ENCODE results near the gene ANKRD28. TPM values are rescaled to one million over a fixed set of nuclear protein-coding genes. Genes with fewer than 3 reads are reported as not detected.

The ANKRD28 gene
- total RNA-seq, 1 donor from 2014 or later = 70.9 TPM

DNA sequence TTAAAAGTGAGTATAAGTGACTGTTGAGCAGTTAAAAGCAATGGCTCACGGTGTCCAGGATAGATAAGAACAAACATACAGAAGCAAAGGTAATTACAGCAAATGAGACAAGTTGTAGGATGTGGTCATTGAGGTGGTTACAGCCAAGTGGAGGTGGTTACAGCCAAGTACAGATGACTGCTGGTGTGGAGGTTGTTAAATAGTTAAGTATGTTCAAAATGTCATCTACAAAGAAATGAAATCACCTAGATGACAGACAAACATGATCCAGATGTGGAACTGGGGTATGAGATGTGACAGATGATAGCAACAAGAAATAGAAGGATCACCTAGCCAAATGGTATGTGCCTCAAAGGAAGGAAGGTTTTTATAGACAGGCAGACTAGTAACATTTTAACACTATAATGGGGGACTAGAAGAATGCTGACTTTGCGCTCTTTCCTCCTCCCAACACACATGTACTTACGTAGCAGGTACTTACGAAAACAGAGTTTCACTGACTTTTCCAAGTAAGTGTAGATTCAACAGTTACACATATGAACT lies 6.8 kb upstream of the ANKRD28 start:
- DNase-seq (ENCODE audit: low spot score) = no peak

DNA sequence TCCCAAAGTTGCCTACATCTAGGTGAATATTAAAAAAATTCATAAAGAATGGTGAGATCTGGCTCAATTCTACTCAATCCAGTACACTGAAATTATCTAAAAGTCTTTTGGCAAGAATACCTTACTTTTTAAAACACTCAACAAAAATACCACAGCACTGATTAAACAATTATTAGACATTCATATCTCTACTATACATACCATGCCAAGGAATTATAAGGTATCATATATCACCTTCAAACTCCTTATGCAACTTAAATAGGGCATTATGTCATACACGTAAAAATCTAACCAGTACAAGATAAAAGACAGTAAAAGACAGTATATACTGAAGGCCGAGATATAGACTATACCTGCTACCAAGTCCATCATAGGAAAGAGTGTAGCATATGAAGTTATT lies 6.1 kb upstream of the ANKRD28 start:
- no peak for DNase-seq (ENCODE audit: low spot score)

DNA sequence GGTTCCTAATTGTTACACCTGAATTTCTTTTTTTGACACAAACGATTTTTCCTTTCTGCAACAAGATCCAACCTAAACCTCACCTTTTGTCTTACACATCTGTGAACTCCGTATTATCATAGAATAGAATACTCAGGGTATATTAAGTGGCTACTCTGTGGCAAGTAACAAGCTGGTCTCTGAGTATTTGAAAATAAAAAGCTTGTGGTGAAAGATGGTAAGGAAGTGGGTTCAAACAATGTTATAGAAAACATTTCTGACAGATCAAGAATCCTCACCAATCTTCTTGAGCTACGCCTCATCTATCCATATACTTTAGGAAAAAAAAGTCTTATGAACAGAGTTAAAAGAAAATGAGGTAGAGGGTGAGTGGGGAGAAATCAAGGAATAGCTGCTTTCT lies 3.5 kb upstream of the ANKRD28 start:
- no peak for DNase-seq (ENCODE audit: low spot score)

DNA sequence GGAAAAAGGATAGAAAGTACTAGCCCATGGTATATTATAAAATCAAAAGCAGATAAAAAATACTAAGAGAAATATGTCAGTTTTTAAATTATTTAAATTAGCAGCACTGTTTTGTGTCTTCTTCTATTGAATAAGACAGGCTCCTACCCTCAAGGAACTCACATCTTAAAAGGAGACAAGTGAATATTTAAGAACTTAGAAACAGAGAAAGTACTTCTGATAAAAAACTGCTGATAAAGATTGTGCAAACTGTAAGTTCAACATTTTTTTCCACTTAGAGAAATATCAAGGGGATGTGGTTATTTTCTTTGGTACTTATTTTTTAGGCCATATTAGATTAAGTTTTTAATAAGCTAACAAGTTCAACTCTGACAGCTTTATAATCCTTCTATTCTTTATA lies 3.0 kb upstream of the ANKRD28 start:
- no peak for DNase-seq (ENCODE audit: low spot score)

DNA sequence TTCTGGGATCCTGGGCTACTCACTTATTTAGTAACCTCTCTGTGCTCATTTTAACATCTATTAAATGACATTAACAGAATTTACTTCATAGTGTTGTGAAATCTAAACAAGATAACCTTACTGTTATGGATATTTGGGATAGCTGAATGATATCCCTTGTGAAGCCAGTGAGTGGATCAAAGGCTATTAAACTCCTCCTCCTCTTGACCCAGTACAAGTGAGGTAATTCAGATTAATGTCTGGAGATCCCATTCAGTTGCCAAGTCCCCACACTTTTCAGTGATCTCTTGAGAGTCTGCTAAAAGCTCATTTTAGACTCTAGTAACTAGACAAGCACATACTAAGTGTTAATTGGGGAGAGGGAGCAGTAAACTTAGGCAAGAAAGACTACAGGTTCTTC lies 2.5 kb upstream of the ANKRD28 start:
- no peak for DNase-seq (ENCODE audit: low spot score)

DNA sequence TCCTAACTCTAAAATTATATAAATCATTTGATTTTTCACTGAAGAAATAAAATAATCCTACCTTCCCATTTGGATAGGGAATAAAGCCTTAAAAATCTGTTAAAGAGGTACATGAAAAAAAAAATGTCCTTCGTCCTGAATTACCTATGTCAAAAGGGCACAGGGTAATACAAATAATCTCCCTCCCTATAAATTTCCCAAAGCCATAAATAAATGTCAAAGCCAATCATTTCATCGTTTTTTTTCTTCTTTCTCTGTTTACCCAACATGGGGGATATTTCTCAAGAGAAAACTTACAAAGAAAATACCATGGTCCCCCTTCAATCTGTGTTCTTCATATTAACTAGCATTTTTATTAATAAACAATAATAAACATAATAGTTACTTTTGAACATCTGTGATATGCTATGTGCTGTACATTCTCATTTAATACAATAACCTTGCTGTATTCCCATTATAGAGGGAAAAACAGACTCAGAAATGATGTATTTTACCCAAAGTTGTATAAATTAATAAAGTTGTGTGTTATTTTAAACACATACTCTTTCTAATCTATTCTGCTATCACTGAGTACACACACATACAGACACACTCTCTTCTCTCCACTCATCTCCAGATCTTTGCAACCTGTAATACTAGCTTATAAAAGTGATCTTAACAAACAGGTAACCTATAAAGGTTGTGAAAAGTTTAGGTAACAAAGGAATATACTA lies 910 bp upstream of the ANKRD28 start:
- DNase-seq (ENCODE audit: low spot score) = no peak

DNA sequence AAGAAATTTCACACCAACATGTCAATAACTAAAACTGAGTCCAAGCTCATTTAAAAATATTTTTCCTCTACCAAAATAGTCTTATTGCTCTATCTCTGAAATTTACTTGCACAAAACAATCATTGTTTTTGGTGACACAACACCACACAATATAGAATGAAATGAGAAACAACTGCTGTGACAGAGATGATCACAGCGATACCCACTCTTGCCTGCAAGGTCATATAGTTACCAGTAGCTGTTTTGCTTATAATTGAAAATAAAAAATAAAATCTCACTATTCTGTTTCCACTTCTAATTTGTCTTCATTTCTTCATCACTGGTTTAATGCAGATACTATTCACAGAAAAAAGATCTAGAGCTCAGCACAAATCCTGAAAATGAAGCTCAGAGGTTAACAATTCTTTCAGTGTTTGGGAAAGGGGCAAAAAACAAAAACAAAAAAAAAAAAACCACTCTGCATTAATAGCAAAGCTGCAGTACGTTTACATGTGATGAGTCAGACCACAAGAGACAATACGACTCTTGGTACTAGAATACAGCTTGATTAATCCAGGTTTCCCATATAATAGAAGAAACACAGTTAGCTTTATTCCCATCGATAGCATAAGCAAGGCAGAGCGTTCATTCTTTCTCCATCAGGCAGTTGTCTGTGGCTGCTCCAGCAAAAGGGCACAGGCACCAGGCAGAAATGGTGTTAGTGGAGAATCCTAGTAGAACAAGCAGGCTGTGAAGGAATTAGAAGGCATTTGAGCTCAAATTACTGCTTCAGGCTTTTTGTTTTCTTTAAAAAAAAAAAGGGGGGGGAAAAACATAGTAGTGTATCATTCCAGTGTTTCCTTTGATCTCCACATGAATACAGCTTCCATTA lies 773 bp downstream of the ANKRD28 start:
- DNase-seq (ENCODE audit: low spot score) = no peak

DNA sequence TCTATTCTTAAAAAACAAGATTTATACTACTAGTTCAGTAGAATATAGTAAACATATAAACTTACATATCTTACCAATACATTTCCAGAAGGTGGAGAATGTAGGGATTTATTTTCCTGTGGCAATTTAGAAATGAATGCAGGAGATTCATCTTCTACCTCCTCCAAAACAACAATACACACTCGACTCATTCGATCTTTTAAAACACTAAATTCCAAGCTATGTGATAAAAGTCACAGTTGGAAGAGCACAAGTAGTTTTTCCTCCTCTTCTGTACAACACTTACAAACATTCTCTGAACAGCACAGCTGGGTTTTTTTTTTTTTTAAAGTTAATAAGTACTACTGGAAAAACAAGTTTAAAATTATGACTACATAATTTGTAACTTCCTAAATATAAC lies 1.4 kb downstream of the ANKRD28 start:
- no peak for DNase-seq (ENCODE audit: low spot score)

DNA sequence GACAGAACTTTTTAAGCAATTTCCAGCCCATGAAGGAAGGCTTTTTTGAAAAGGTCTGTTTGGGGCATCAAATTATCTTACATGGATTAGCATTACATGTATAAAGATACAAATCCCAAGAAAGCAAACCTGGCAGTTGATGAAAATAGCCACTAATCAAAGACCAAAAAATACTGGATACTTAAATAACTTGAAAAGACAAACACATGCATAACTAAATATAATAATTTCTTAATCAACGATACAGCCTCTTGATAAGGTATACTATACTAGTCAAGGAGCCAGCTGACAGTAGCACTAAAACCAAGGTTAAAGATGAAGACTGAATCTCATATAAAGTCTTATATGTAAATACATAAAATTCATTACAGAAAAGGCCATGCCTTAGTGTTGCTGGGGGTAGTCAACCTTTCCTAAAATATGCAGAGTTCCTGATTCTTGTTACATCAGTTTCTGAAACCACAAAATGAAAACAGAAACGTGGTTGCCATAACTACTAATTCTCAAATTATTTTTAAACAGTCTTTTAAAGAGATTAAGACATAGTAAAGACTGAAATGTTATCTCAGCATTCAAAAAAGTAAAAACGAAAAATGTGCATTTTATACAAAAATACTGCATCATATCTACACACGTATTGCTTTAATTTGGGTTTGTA lies 2.0 kb downstream of the ANKRD28 start:
- no peak for DNase-seq (ENCODE audit: low spot score)

DNA sequence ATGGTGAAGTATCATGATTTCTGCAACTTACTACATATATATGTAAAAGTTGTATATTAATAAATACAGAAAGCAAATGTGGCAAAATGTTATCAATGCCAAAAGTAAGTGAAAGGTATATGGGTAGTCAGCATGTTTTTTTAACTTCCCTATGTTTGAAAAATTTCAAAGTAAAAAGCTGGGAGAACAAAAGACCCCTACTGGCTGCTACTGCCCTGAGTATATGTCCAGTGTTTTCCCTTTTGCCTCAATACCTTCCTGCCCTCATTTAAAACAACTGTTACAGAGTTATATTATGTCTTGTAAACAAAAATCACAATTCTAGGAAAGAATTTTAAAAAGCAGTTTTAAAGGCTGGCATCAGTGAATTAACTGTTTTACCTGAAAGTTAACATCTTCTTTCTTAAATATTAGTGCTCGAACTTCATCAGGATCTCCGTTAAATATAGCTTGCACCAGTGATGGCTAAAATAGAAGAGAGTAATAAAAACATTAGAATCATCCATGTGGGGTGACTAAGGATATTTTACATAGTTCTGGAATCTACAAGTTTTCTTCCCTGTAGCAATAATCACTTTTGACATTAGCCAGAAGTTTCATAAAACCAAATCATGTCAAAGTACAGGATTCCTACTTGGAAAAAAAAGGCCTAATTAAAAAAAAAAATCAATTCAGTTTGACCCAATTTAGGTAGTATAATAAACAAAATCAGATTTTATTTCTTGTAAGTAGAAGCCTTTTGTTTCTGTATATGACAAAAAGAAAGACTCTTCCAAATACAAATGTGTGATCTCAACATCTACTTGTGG lies 2.7 kb downstream of the ANKRD28 start:
- no peak for DNase-seq (ENCODE audit: low spot score)

DNA sequence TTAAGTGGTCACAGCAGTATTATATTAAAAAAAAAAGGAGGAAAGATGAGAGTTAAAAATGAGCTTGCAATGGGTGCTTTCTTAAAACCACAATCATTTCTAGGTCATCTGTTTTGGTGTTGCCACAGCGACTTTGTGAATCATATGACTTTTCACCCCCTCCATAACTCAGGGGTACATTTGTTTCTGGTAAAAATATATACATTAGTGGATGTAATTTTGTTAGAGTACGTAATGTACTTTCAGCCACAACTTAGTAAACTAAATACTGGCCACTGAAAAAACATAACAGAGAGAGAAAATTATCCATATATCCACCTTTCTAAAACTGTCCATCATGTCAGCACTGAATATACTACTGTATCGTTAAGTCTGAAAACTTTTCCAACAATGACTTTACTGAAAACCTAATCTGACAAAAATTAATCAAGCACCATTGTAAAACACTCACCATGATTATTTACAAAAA lies 3.4 kb downstream of the ANKRD28 start:
- no peak for DNase-seq (ENCODE audit: low spot score)

DNA sequence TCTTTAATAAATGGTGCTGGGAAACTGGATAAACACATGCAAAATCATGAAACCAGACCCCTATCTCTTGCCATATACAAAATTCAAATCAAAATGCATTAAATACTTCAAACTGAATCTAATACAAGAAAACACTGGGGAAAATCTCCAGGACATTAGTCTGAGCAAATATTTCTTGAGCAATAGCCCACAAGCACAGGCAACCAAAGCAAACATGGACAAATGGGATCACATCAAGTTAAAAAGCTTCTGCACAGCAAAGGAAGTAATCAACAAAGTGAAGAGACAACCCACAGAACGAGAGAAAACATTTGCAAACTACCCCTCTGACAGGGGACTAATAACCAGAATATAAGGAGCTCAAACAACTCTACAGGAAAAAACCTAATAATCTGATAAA lies 6.3 kb downstream of the ANKRD28 start:
- DNase-seq (ENCODE audit: low spot score) = no peak

DNA sequence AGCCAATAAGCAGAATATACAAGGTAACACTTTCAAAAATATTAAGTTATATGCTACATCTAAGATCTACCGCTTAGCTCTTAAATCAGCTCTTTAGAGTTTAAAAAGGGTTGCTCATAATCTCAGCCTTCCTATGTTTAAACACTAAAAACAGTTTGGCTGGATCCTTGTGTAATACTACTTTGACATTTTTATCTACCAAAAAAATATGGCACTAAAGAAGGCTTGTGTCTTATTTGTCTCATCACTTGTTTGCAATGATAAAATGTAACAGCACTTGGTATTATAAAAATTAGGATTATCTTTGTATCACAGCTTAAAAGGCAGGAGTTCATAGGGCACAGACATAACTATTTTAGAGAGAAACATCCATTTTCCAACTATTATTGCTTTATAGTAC lies 9.8 kb downstream of the ANKRD28 start:
- no peak for DNase-seq (ENCODE audit: low spot score)

DNA sequence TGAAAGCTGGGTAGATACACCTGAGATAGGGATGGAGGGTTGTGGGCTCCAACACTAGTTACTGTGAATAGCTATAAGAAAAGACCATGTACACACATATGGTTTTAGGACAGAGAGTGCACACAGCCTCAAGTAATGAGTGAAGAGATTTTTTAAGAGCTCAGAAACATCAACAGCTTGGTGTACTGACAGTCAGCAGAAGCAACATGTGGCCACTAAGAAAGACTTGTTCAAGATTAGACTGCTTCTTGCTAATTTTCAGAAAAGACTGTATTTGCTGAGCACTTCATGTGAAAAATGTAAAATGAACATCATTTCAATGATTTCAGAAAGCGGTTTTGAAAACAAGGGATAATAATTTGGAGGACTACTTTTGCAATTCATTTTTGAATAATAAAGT lies 10.3 kb downstream of the ANKRD28 start:
- no peak for DNase-seq (ENCODE audit: low spot score)

DNA sequence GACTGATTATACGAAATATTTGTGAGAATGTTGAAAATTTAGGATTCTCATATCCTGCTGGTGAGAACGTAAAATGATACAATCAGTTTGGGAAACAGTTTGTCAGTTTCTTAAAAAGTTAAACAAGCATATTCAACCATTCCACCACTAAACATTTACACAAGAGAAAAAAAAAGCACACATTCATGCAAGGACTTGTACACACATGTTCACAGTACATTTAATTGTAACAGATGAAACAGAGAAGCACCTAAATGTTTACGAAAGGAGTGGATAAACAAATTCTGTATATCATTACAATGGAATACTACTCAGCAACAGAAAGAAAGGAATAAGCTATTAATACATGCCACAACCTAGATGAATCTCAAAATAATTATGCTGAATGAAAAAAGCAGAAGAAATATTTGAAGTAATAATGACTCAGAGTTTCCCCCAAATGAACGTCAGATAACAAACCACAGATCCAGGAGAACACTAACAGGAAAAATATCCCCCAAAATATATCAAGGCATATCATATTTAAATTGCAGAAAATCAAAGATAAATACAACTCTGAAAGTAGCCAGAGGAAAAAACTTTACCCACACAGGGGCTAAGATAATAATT lies 14.3 kb downstream of the ANKRD28 start:
- DNase-seq (ENCODE audit: low spot score) = no peak

DNA sequence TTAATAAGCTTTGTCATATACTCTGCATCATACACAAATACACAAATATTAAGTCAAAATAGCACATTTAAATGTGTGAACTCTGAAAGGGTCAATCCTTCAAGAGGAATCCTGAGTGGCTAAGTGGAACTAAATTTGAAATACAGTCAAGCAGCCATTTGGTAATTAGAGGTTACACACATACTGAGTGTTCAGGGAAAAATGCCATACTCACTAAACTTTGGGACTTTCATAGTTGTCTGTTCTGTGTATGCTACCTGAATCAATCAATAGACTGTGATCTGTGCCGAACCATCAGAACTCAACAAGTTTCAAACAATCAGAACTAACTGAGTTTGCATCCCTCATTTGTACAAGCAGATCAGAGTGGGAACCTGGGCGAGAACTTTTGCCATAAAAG lies 15.3 kb downstream of the ANKRD28 start:
- DNase-seq (ENCODE audit: low spot score) = no peak

DNA sequence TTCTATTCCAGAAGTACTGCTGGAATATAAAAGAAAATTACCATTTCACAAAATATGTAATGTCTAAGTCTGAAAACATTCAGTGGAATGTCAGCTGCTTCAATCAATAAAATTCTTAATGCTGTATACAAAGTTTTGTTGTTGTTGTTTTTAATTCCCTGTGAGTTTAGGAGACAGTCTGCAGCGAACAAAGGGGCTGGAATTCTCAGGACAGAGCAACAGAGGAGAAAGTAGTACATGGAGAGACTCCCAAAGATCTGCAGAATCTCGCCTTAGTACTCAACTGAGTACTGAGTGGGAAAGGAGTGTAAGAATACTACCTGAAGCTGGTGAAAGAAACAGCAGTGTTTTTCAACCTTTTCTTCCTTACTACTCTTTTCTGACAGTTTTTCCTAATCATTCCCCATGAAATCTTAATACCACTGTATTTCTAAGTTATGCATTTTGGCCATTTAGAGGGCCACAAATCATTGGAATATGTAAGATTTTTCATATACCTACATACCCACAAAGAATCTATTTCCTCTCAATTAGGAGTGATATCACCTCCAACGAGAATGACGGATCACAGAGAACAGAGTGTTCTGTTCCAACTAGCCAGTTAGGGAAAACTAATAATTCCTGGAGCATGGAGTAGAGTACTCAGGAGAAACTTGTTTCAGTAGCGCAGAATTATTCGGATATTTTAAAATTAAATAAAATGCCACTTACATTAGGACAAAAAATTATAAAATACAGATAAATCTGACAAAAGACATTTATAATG lies 16.0 kb downstream of the ANKRD28 start:
- no peak for DNase-seq (ENCODE audit: low spot score)

DNA sequence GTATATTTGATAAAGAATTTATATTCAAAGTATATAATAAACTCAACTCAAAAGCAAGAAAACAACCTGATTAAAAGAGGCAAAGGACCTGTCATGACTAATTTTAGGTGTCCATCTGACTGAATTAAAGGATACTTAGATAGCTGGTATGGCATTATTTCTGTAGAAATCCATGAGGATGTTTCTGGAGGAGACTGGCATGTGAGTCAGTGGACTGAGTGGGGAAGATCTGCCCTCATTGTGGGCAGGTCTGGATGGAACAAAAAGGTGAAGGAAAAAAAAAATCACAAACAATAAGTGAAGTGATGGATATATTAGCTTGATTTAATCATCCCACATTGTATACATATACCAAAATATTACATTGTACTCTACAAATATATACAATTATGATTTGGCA lies 16.6 kb downstream of the ANKRD28 start:
- DNase-seq (ENCODE audit: low spot score) = no peak

DNA sequence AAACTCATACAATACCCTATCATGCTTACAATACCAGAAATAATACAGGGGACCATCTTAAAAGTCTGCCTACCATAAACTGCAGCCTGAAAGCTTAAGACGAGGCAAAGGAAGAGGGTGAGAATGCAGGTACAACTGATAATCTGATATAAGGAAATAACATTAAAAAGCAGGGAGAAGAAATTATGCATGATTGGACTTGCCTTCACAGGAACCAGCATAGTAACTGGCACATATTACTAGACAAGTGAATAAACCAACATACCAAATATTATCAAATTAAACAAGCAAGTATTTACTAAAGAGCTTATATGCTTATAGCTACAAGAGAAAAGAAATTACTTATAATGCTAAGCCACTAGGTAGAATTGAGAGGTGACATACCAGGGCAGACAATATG lies 18.7 kb downstream of the ANKRD28 start:
- no peak for DNase-seq (ENCODE audit: low spot score)

DNA sequence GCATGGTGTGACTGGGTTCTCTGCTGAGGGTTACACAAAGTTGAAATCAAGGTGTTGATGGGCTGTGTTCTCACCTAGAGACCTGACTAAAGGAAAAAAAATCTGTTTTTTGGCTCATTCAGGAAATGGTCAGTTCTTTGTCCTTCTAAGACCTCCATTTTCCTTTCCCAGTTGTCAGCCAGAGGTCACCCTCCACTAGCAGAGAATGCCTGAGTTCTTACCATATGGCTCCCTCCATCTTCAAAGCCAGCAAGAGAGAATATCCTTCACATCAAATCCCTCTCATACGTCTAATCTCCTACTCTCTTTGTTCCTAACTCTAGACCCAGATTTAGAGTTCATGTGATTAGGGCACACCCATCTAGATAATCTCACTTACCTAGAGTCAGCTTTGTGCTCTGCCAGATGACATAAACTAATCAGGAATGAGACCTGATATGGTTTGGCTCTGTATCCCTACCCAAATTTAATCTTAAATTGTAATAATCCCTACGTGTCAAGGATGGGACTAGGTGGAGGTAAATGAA lies 19.4 kb downstream of the ANKRD28 start:
- DNase-seq (ENCODE audit: low spot score) = no peak

Measured in mesenteric fat pad (tissue), 1 donor.